Heart left ventricle (tissue), 13 donors: ENCODE results near the gene IKZF1.

ENCODE experiments used
- CTCF ChIP-seq, 12 donors: fragments of 200-600 bp; sonication (generic) in 4 of 12; IDR thresholded peaks; one replicate each; pipeline versions ENCODE4 v1.5.0 to v1.8.0; 2018 to 2022; ENCODE audit warnings: antibody characterized with exemption in 12 of 12, mild to moderate bottlenecking in 5 of 12
- POLR2A ChIP-seq, 2 donors: fragments of 450-650 bp; IDR thresholded peaks; one replicate each; pipeline ENCODE4 v1.6.1; 2017; ENCODE audit warnings: antibody characterized with exemption in 2 of 2, mild to moderate bottlenecking in 2 of 2, moderate library complexity in 2 of 2
- donor health status: ischemic (EF 13 %, LVEDD 7.1; RV severe dilation, severe dysfunction).
- donor health status: DM: no; HTN: yes; CAD: no.
- donor health status: DM: no; HTN: no; CAD: no.
- donor health status: ischemic (EF 25% LVEDD 6.9; RV normal size, moderate dysfunction).
- donor health status: ischemic (EF 25% LVEDD 5.7; RV mildly dilated, moderate dysfunction).
- donor health status: ischemic (EF 35%, LVEDD 5.7; RV mildly dilated, moderate dysfunction).
- donor health status: nonischemic (EF 11% LVEDD 7.7; RV severe dilation, severe dysfunction).
- donor health status: DM: yes; HTN: yes; CAD: no.
- donor health status: PGD.
- donor health status: ischemic (EF 29% LVEDD 5.4; RV normal size, mild dysfunction).
- donor health status: nonischemic (EF 23%, LVEDD 6.1; RV moderate dilation, normal function).

DNA sequence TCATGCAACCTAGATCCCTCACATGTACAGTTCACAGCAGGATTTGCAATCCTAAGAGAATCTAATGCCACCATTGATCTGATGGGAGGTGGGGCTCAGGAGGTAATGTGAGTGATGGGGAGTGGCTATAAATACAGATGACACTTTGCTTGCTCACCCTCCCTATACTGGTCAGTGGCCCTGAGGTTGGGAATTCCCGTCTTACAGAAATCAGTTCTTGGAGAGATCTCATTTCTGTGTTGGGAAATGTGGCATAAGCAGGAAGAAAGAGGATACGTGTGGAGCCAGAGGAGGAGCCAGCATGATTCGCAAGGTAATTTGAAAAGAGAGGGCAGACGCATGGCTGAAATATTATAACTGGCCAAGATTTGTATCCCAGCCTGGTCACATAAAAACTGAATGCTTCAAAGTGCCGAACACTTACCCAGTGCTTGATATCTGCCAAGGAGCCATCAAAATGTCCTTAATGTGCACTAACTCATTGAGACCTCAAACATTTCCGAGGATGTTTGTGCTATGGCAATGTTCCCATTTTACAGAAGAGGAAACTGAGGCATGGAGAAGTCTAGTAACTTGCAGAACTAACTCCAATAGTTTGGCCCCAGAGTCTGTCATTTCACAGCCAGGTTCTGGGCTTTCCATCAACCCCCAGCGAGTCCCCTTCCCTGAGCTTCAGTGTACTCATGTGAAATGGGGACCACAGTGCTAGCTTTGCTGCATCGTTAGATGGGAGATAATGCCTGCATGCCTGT, 5.5 kb upstream of the IKZF1 start:
- no peak for TF ChIP-seq CTCF (IDR thresholded peaks at IDR 0.05)
- TF ChIP-seq POLR2A (IDR thresholded peaks at IDR 0.05), result no peak
